Sigmoid colon (tissue), 4 donors: ENCODE results near the gene EHD1.

Experiments
- EP300 ChIP-seq, 4 donors: sonication (generic); formaldehyde crosslinking; IDR thresholded peaks; one replicate each; pipeline ENCODE4 v1.6.1; 2017; ENCODE audit warnings: antibody characterized with exemption in 4 of 4
- POLR2A ChIP-seq, 2 donors: fragments of 450-650 bp; IDR thresholded peaks; one replicate each; pipeline ENCODE4 v1.6.1; 2016; ENCODE audit warnings: antibody characterized with exemption in 2 of 2, mild to moderate bottlenecking in 2 of 2, moderate library complexity in 2 of 2
- POLR2AphosphoS5 ChIP-seq, 4 donors: sonication (generic); formaldehyde crosslinking; IDR thresholded peaks; one replicate each; pipeline ENCODE4 v1.6.1; 2017; ENCODE audit warnings: antibody characterized with exemption in 4 of 4
- TF ChIP-seq, protein P1 (sequence below), 4 experiments: fragments of 450-650 bp in 3 of 4; fragments of 200-600 bp in 1 of 4; IDR thresholded peaks; one replicate each; pipeline ENCODE4 v1.5.1; 2016 to 2019; ENCODE audit warnings: antibody characterized with exemption in 4 of 4, mild to moderate bottlenecking in 3 of 4, moderate library complexity in 2 of 4

DNA sequence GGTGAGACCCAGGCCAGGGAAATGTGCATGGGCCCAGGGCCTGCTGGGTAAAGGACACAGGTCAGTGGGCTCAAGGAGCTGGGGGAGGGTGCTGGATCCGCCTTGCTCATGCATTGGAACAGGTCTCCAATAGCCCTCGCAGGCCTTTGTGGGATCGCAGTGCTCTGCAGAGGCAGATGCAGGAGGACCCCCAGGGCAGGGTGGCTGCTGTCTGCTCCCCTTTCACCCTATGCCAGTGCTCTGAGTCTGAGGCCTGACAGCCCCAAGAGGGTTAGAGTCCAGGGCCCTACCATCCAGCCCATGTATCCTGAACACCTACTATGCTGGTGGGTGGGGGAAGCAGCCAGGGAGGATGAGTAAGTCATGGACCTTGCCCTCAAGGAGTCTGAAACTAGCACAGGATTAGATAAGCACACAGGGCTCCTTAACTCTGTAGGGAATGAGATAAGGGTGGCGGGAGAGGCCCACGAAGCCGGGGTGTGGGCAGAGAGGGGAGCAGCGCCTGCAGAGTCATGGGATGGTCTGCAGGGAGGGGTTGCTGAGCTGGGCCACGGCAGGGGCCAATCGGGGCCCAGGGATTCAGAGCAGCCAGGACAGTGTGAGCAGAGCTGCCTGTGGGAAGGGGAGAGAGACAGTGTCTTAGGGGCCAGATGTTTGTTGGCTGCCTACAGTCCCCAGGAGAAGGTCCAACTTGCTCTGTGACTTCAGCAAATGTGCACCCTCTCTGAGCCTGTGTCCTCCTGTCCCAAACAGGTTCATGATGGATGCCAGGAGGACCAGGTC is 10.5 kb upstream of the EHD1 start:
- TF ChIP-seq POLR2A (IDR thresholded peaks at IDR 0.05), result no peak
- TF ChIP-seq, protein P1, sequence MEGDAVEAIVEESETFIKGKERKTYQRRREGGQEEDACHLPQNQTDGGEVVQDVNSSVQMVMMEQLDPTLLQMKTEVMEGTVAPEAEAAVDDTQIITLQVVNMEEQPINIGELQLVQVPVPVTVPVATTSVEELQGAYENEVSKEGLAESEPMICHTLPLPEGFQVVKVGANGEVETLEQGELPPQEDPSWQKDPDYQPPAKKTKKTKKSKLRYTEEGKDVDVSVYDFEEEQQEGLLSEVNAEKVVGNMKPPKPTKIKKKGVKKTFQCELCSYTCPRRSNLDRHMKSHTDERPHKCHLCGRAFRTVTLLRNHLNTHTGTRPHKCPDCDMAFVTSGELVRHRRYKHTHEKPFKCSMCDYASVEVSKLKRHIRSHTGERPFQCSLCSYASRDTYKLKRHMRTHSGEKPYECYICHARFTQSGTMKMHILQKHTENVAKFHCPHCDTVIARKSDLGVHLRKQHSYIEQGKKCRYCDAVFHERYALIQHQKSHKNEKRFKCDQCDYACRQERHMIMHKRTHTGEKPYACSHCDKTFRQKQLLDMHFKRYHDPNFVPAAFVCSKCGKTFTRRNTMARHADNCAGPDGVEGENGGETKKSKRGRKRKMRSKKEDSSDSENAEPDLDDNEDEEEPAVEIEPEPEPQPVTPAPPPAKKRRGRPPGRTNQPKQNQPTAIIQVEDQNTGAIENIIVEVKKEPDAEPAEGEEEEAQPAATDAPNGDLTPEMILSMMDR (IDR thresholded peaks at IDR 0.05), result no peak
- no peak for TF ChIP-seq POLR2AphosphoS5 (IDR thresholded peaks at IDR 0.05)
- no peak for TF ChIP-seq EP300 (IDR thresholded peaks at IDR 0.05)
